ENCODE measurements around the gene THADA. TPM values are rescaled to one million over a fixed set of nuclear protein-coding genes. Genes with fewer than 3 reads are reported as not detected.

THADA gene
- total and polyA plus RNA-seq, 2 donors (not counting 1 experiment from before 2014, with no cell fraction given) = 9.2 to 36.2 TPM

DNA sequence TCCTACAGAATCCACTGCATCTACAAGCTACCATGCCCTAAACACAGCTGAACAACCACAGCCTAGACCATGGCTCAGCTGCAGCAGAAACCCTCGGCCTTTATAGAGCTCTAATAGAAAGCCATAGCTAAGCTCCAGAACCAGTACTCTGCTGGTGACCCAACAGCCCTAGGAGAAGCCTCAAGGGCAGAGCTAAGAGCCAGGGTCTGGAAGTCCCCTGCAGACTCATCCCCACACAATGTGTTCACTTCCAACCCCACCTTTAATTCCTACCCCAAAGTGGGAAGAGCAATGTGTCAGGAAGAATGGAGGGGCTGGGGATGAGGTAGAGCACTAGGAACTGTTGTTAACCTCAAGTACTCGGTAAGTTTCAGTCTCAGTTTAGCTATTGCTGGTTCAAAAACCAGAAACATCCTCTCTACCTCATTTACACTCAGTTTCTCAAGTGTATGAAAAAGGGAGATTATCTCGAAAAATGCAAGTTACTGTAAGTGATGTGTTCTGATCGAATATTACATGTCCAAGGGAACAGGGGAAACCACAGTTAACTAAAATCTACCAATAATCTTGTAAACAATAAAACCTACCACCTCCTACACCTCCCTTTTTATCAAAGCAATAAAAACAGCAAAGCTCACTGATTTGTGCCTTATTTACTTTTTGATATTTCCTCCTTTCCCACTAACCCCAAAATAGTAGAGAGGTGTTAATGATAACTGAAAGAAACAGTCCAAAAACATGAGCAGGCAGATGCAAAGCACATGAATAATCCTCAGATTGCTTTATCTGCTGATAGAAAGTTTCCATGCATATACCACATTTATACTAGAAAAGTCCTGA is 36.2 kb downstream of the THADA start:
- TF ChIP-seq EZH2 (IDR thresholded peaks at IDR 0.05; ENCODE audit: low read length, missing control alignments) = no peak
- TF ChIP-seq, protein P1, sequence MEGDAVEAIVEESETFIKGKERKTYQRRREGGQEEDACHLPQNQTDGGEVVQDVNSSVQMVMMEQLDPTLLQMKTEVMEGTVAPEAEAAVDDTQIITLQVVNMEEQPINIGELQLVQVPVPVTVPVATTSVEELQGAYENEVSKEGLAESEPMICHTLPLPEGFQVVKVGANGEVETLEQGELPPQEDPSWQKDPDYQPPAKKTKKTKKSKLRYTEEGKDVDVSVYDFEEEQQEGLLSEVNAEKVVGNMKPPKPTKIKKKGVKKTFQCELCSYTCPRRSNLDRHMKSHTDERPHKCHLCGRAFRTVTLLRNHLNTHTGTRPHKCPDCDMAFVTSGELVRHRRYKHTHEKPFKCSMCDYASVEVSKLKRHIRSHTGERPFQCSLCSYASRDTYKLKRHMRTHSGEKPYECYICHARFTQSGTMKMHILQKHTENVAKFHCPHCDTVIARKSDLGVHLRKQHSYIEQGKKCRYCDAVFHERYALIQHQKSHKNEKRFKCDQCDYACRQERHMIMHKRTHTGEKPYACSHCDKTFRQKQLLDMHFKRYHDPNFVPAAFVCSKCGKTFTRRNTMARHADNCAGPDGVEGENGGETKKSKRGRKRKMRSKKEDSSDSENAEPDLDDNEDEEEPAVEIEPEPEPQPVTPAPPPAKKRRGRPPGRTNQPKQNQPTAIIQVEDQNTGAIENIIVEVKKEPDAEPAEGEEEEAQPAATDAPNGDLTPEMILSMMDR (conservative IDR thresholded peaks at IDR 0.05 in 1 of 2, IDR thresholded peaks at IDR 0.05 in 1 of 2; ENCODE audit: low read depth in 1 of 2, low read length in 2 of 2) = no peak
- no peak for DNase-seq (ENCODE audit: low read depth in 2 of 2)
- Histone ChIP-seq H3K9me3 (ENCODE audit: control insufficient read depth, insufficient read depth, low read depth, low read length) (no peaks in the 10 kb centered on the region), H3K27me3 (ENCODE audit: control insufficient read depth, insufficient read depth, low read length) (no peaks in the 10 kb centered on the region), H3K27ac (ENCODE audit: insufficient read depth, low read length) (no peak overlapping the region), H3K4me1 (ENCODE audit: control insufficient read depth, extremely low read depth, insufficient read depth, low read length) (no peaks in the 10 kb centered on the region), H3K4me2 (ENCODE audit: extremely low read depth, insufficient read depth, low read length) (no peak overlapping the region), H3K36me3 (ENCODE audit: control insufficient read depth, insufficient read depth, low read length) (peaks cover 1% of the 10 kb centered on the region), H3K4me3 (replicated peaks in 1 of 4; ENCODE audit: control extremely low read depth in 1 of 4, insufficient read depth in 1 of 4, low read depth in 3 of 4, low read length in 4 of 4) (no peak overlapping the region), H2AFZ (ENCODE audit: low read length) (no peak overlapping the region), H4K20me1 (ENCODE audit: control insufficient read depth, extremely low read depth, insufficient read depth, low read length) (no peaks in the 10 kb centered on the region), H3K9ac (ENCODE audit: insufficient read depth, low read length) (no peak overlapping the region), H3K79me2 (ENCODE audit: control insufficient read depth, insufficient read depth, low read length) (no peaks in the 10 kb centered on the region)

DNA sequence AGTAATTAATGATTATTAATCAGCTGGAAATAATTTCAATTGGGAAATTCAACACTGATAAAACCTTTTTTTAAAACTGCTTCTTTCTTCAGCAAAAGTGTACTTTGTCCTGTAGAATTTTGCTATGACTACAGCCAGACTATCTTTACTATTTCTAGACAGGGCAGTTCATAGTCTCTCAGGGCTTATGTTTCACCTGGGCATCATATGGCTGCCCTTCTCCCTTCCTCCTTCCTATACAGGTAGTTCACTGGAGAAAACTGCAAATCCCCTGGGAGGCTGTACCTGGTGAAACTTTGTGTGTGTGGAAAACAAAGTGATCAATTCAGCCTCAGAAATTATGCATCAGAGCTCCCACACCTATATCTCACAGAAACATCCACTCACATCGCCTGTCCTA is 38.6 kb downstream of the THADA start:
- Histone ChIP-seq H3K36me3 (ENCODE audit: control insufficient read depth, insufficient read depth, low read length) (peaks cover 1% of the 10 kb centered on the region), H2AFZ (ENCODE audit: low read length) (no peak overlapping the region), H3K9me3 (ENCODE audit: control insufficient read depth, insufficient read depth, low read depth, low read length) (no peaks in the 10 kb centered on the region), H3K4me3 (replicated peaks in 1 of 4; ENCODE audit: control extremely low read depth in 1 of 4, insufficient read depth in 1 of 4, low read depth in 3 of 4, low read length in 4 of 4) (no peak overlapping the region), H3K27me3 (ENCODE audit: control insufficient read depth, insufficient read depth, low read length) (no peaks in the 10 kb centered on the region), H3K4me1 (ENCODE audit: control insufficient read depth, extremely low read depth, insufficient read depth, low read length) (no peaks in the 10 kb centered on the region), H3K79me2 (ENCODE audit: control insufficient read depth, insufficient read depth, low read length) (no peaks in the 10 kb centered on the region), H4K20me1 (ENCODE audit: control insufficient read depth, extremely low read depth, insufficient read depth, low read length) (no peaks in the 10 kb centered on the region), H3K9ac (ENCODE audit: insufficient read depth, low read length) (no peak overlapping the region), H3K27ac (ENCODE audit: insufficient read depth, low read length) (no peak overlapping the region), H3K4me2 (ENCODE audit: extremely low read depth, insufficient read depth, low read length) (no peak overlapping the region)
- TF ChIP-seq EZH2 (IDR thresholded peaks at IDR 0.05; ENCODE audit: low read length, missing control alignments) = no peak
- DNase-seq (ENCODE audit: low read depth in 2 of 2) = no peak

DNA sequence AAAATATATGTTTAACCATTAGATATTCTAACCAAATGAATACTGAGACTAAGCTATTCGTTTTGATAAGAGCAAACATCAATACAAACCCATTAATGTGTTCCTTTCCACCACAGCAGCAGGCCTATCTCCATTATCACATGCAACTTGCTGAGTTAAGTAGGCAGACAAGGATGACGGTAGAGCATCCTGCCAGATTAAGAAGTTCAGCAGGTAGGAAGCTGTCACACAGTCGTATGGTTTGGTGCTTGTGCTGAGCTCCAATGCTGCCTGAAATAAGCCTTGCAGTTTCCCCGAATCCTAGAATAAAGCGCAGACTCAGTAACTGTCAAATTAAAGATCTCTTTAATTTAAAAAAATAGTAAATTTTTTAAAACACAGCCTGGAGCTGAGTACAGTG is 39.6 kb downstream of the THADA start:
- H3K36me3 ChIP-seq (ENCODE audit: control insufficient read depth, insufficient read depth, low read length) = peaks cover 1% of the 10 kb centered on the region
- no peak overlapping the region for H3K27ac ChIP-seq (ENCODE audit: insufficient read depth, low read length)
- no peaks in the 10 kb centered on the region for H3K4me1 ChIP-seq (ENCODE audit: control insufficient read depth, extremely low read depth, insufficient read depth, low read length)
- H3K4me2 ChIP-seq (ENCODE audit: extremely low read depth, insufficient read depth, low read length) = no peak overlapping the region
- H3K27me3 ChIP-seq (ENCODE audit: control insufficient read depth, insufficient read depth, low read length) = no peaks in the 10 kb centered on the region
- TF ChIP-seq, protein P1 (conservative IDR thresholded peaks at IDR 0.05 in 1 of 2, IDR thresholded peaks at IDR 0.05 in 1 of 2; ENCODE audit: low read depth in 1 of 2, low read length in 2 of 2) = no peak
- TF ChIP-seq EZH2 (IDR thresholded peaks at IDR 0.05; ENCODE audit: low read length, missing control alignments) = no peak
- no peak overlapping the region for H3K9ac ChIP-seq (ENCODE audit: insufficient read depth, low read length)
- DNase-seq (ENCODE audit: low read depth in 2 of 2) = no peak
- H3K9me3 ChIP-seq (ENCODE audit: control insufficient read depth, insufficient read depth, low read depth, low read length) = no peaks in the 10 kb centered on the region
- H4K20me1 ChIP-seq (ENCODE audit: control insufficient read depth, extremely low read depth, insufficient read depth, low read length) = no peaks in the 10 kb centered on the region
- no peaks in the 10 kb centered on the region for H3K79me2 ChIP-seq (ENCODE audit: control insufficient read depth, insufficient read depth, low read length)
- H2AFZ ChIP-seq (ENCODE audit: low read length) = no peak overlapping the region
- H3K4me3 ChIP-seq (replicated peaks in 1 of 4; ENCODE audit: control extremely low read depth in 1 of 4, insufficient read depth in 1 of 4, low read depth in 3 of 4, low read length in 4 of 4) = no peak overlapping the region
